Heart left ventricle (tissue), 13 donors: ENCODE results near the gene ARID5B.

Source experiments
- POLR2A ChIP-seq, 2 donors: fragments of 450-650 bp; IDR thresholded peaks; one replicate each; pipeline ENCODE4 v1.6.1; 2017; ENCODE audit warnings: antibody characterized with exemption in 2 of 2, mild to moderate bottlenecking in 2 of 2, moderate library complexity in 2 of 2
- TF ChIP-seq, protein P1 (sequence below), 12 donors: fragments of 200-600 bp; sonication (generic) in 4 of 12; IDR thresholded peaks; one replicate each; pipeline versions ENCODE4 v1.5.0 to v1.8.0; 2018 to 2022; ENCODE audit warnings: antibody characterized with exemption in 12 of 12, mild to moderate bottlenecking in 5 of 12
- donor health status: ischemic (EF 13 %, LVEDD 7.1; RV severe dilation, severe dysfunction).
- donor health status: DM: no; HTN: yes; CAD: no.
- donor health status: DM: no; HTN: no; CAD: no.
- donor health status: ischemic (EF 25% LVEDD 6.9; RV normal size, moderate dysfunction).
- donor health status: ischemic (EF 25% LVEDD 5.7; RV mildly dilated, moderate dysfunction).
- donor health status: ischemic (EF 35%, LVEDD 5.7; RV mildly dilated, moderate dysfunction).
- donor health status: nonischemic (EF 11% LVEDD 7.7; RV severe dilation, severe dysfunction).
- donor health status: DM: yes; HTN: yes; CAD: no.
- donor health status: PGD.
- donor health status: ischemic (EF 29% LVEDD 5.4; RV normal size, mild dysfunction).
- donor health status: nonischemic (EF 23%, LVEDD 6.1; RV moderate dilation, normal function).

DNA sequence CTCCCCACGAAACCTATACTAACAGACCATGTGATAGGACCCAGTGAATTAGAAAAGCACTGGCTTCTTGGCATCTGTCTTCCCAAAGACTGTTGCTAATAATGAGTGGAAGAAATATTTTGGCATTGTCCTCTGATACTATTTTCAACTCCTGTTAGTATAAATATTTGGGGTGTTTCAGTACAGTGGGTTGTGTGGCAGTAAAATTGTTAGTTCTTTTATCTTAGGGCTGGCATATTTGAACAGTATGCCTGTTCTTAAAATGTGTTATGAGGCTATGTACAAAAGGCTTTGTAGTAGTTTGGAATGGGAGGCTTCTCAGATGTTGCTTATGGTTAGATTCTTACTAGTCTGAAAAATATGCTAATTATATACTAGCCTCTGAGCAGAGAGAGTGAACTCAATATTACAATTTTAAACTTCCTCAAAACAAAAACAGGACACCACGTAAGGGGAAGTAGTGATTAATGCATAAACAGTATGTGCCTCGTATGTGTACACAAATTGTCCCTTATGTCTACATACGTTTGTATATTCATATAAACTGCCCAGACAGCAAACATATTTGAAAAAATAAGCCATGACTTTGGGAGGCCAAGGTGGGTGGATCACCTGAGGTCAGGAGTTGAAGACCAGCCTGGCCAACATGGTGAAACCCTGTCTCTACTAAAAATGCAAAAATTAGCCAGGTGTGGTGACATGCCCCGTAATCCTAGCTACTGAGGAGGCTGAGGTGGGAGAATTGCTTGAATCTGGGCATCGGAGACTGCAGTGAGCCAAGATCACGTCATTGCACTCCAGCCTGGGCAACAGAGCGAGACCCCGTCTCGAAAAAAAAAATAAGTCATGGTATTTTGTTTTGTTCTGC, 115.4 kb downstream of the ARID5B start:
- TF ChIP-seq POLR2A (IDR thresholded peaks at IDR 0.05) = no peak
- TF ChIP-seq, protein P1, sequence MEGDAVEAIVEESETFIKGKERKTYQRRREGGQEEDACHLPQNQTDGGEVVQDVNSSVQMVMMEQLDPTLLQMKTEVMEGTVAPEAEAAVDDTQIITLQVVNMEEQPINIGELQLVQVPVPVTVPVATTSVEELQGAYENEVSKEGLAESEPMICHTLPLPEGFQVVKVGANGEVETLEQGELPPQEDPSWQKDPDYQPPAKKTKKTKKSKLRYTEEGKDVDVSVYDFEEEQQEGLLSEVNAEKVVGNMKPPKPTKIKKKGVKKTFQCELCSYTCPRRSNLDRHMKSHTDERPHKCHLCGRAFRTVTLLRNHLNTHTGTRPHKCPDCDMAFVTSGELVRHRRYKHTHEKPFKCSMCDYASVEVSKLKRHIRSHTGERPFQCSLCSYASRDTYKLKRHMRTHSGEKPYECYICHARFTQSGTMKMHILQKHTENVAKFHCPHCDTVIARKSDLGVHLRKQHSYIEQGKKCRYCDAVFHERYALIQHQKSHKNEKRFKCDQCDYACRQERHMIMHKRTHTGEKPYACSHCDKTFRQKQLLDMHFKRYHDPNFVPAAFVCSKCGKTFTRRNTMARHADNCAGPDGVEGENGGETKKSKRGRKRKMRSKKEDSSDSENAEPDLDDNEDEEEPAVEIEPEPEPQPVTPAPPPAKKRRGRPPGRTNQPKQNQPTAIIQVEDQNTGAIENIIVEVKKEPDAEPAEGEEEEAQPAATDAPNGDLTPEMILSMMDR (IDR thresholded peaks at IDR 0.05) = no peak
